Keratinocyte (primary cell): ENCODE data around the gene INA.

Experiments
- CTCF ChIP-seq, 3 experiments: IDR thresholded peaks in 1 of 3; conservative IDR thresholded peaks in 1 of 3; optimal IDR thresholded peaks in 1 of 3; 2 replicates in 2 of 3; 3 replicates in 1 of 3; pipeline versions ENCODE3 to v1.5.1; 2011; ENCODE audit warnings: low read length in 3 of 3, mild to moderate bottlenecking in 3 of 3, moderate library complexity in 2 of 3, control low read depth in 1 of 3, inconsistent platforms in 1 of 3; ENCODE audit not compliant: insufficient read depth in 2 of 3; ENCODE audit errors: extremely low read depth in 1 of 3
- EZH2 ChIP-seq: IDR thresholded peaks from one replicate; pipeline ENCODE4 v1.6.1; 2012; ENCODE audit warnings: inconsistent platforms, mild to moderate bottlenecking, low read length, moderate library complexity

DNA sequence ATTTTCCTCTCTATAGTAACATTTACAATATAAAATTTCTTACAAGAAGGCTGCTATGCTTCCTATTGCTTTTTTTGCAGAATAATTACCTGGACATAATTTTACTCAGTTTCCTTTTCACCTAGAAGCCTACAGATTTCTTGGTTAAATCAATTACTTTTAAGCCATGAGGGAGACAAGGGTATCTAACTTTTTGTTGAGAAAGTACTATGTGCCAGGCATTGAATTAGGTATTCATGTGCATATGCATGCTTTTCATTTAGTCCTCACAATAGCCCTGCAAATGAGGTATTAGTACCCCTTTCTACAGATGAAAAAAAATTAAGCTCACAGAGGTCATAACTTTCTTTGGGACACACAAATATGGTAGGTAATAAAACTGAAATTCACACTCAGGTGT is 57.6 kb downstream of the INA start:
- no peak for TF ChIP-seq CTCF (optimal IDR thresholded peaks at IDR 0.05 in 1 of 3, IDR thresholded peaks at IDR 0.05 in 1 of 3, conservative IDR thresholded peaks at IDR 0.05 in 1 of 3; ENCODE audit: extremely low read depth in 1 of 3, insufficient read depth in 2 of 3, low read length in 3 of 3)
- no peak for TF ChIP-seq EZH2
